ENCODE measurements around the gene ANKRD6.

DNA sequence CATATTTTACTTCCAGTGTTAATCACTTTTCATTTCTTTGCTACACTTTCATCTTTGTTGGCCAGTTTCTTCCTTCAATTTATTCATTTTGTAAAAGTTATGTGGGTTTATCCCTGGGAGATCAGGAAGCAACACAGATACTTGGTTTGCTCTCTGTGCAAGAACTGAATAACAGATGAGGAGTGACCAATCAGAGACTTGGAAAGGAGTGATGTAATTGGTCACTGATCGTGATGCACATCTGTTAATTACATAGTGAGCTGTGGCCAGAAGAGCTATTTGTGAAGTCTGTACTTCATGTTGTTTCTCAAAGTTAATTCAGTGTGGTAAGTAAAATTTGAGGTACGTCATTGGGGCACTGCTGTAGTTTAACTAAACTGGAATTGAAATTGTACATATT lies 21.3 kb downstream of the ANKRD6 start:
- TF ChIP-seq CTCF (conservative IDR thresholded peaks at IDR 0.05; ENCODE audit: low read depth, low read length): no peak
- no peak for TF ChIP-seq EZH2 (IDR thresholded peaks at IDR 0.05; ENCODE audit: low read length, unreplicated experiment)

Measured in PC-3 (cell line).